MM.1S (cell line): ENCODE data around the gene ALAS2.

Source experiments
- DNase-seq: peaks from one replicate; pipeline ENCODE4 v3.0.0-alpha.2; 2015
- H2AFZ ChIP-seq: fragments of 300-600 bp; sonication (generic); 2 replicates; pipeline ENCODE4 v1.6.0; 2016; ENCODE audit warnings: antibody characterized with exemption, low read length
- H3F3A ChIP-seq: fragments of 300-600 bp; sonication (generic); 2 replicates; pipeline ENCODE4 v1.6.1; 2016; ENCODE audit warnings: mild to moderate bottlenecking, antibody characterized with exemption, low read length, moderate library complexity, mixed read lengths; ENCODE audit not compliant: insufficient read depth
- H3K27ac ChIP-seq: fragments of 300-600 bp; sonication (generic); 2 replicates; pipeline ENCODE4 v1.5.1; 2016; ENCODE audit warnings: mild to moderate bottlenecking, low read length
- H3K27me3 ChIP-seq: fragments of 300-600 bp; sonication (generic); replicated peaks from 2 replicates; pipeline ENCODE4 v1.6.0; 2016; ENCODE audit warnings: low read length; ENCODE audit not compliant: insufficient read depth
- H3K36me3 ChIP-seq: fragments of 300-600 bp; sonication (generic); replicated peaks from 2 replicates; pipeline ENCODE4 v1.6.1; 2016; ENCODE audit warnings: mild to moderate bottlenecking, low read length, mixed read lengths; ENCODE audit not compliant: insufficient read depth
- H3K4me1 ChIP-seq: fragments of 300-600 bp; sonication (generic); 2 replicates; pipeline ENCODE4 v1.6.1; 2016; ENCODE audit warnings: low read length, mixed read lengths
- H3K4me2 ChIP-seq: fragments of 300-600 bp; sonication (generic); 2 replicates; pipeline ENCODE4 v1.6.0; 2016; ENCODE audit warnings: low read depth, low read length
- H3K4me3 ChIP-seq: fragments of 300-600 bp; sonication (generic); 2 replicates; pipeline ENCODE4 v1.5.1; 2016; ENCODE audit warnings: low read length, mixed read lengths
- H3K79me2 ChIP-seq: fragments of 300-600 bp; sonication (generic); 2 replicates; pipeline ENCODE4 v1.6.1; 2016; ENCODE audit warnings: mixed run types, low read length, mixed read lengths
- H3K9ac ChIP-seq: fragments of 300-600 bp; sonication (generic); 2 replicates; pipeline ENCODE4 v1.6.1; 2016; ENCODE audit warnings: low read length, mixed read lengths
- H3K9me2 ChIP-seq: fragments of 300-600 bp; sonication (generic); replicated peaks from 2 replicates; pipeline ENCODE4 v1.6.1; 2016; ENCODE audit warnings: mild to moderate bottlenecking, low read length, mixed read lengths; ENCODE audit not compliant: insufficient read depth
- H3K9me3 ChIP-seq: fragments of 300-600 bp; sonication (generic); replicated peaks from 2 replicates; pipeline ENCODE4 v1.6.1; 2016; ENCODE audit warnings: mild to moderate bottlenecking, low read length, mixed read lengths; ENCODE audit not compliant: insufficient read depth
- H4K20me1 ChIP-seq: fragments of 300-600 bp; sonication (generic); 2 replicates; pipeline ENCODE4 v1.6.1; 2016; ENCODE audit warnings: mild to moderate bottlenecking, low read length, moderate library complexity, mixed read lengths; ENCODE audit not compliant: insufficient read depth
- CTCF ChIP-seq: fragments of 300-600 bp; sonication (generic); IDR thresholded peaks from 2 replicates; pipeline ENCODE4 v1.5.1; 2016; ENCODE audit warnings: antibody characterized with exemption, low read length, mixed read lengths
- EZH2 ChIP-seq: fragments of 300-600 bp; sonication (generic); optimal IDR thresholded peaks from 2 replicates; pipeline ENCODE3; 2017; ENCODE audit warnings: low read depth, mild to moderate bottlenecking, antibody characterized with exemption, low read length, mixed read lengths
- EZH2phosphoT487 ChIP-seq: fragments of 300-600 bp; sonication (generic); IDR thresholded peaks from 2 replicates; pipeline ENCODE4 v1.6.1; 2018; ENCODE audit warnings: antibody characterized with exemption, low read length

The ALAS2 gene

GRCh38 chrX:55028611-55029010 is 2.2 kb downstream of the ALAS2 start:
- DNase-seq = no peak
- H3K27ac ChIP-seq = no peak overlapping the region
- H3K4me3 ChIP-seq = no peak overlapping the region
- H3K9me3 ChIP-seq = no peaks in the 10 kb centered on the region
- H2AFZ ChIP-seq = no peak overlapping the region
- no peaks in the 10 kb centered on the region for H3K36me3 ChIP-seq
- H3K4me1 ChIP-seq = no peaks in the 10 kb centered on the region
- no peak overlapping the region for H3K9ac ChIP-seq
- no peaks in the 10 kb centered on the region for H3K79me2 ChIP-seq
- H3K4me2 ChIP-seq = no peak overlapping the region
- TF ChIP-seq CTCF = no peak
- TF ChIP-seq EZH2phosphoT487 = no peak
- no peak for TF ChIP-seq EZH2
- H3F3A ChIP-seq = no peaks in the 10 kb centered on the region
- H3K27me3 ChIP-seq = no peaks in the 10 kb centered on the region
- no peaks in the 10 kb centered on the region for H4K20me1 ChIP-seq
- no peaks in the 10 kb centered on the region for H3K9me2 ChIP-seq

- Histone ChIP-seq H3K9ac (no peak overlapping the region), H3K27me3 (no peaks in the 10 kb centered on the region), H3K36me3 (no peaks in the 10 kb centered on the region), H4K20me1 (no peaks in the 10 kb centered on the region), H3K9me2 (no peaks in the 10 kb centered on the region), H3K4me2 (no peak overlapping the region), H3K27ac (no peak overlapping the region), H3K4me3 (no peak overlapping the region), H3K79me2 (no peaks in the 10 kb centered on the region), H2AFZ (no peak overlapping the region), H3F3A (no peaks in the 10 kb centered on the region), H3K4me1 (no peaks in the 10 kb centered on the region), H3K9me3 (no peaks in the 10 kb centered on the region)
- TF ChIP-seq EZH2 (no peak), EZH2phosphoT487 (no peak), CTCF (no peak)
- no peak for DNase-seq
Observed at GRCh38 chrX:55028040-55028439, 2.7 kb downstream of the ALAS2 start.

DNA sequence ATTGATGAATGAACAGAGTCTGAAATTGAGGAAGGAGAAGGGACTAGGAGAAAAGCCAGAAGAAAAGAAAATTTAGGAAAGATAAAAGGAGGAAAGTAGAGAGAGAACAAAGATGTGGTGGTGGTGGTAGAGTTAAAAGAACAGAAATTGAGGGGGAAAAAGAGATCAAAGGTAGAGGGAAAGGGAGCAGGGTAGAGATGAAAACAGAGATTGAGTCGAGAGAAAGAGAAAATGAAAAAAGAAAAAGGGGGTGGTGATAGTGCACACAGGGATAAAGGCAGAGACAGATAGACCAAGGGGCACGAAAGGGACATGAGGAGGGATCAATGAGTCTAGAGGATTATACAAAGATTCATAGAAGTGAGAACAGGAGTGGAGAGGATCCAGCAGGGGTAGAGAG is 3.9 kb downstream of the ALAS2 start:
- Histone ChIP-seq H3K4me3 (no peak overlapping the region), H3K9me3 (no peaks in the 10 kb centered on the region), H3K9me2 (no peaks in the 10 kb centered on the region), H3F3A (no peaks in the 10 kb centered on the region), H4K20me1 (no peaks in the 10 kb centered on the region), H3K4me2 (no peak overlapping the region), H3K27me3 (no peaks in the 10 kb centered on the region), H2AFZ (no peak overlapping the region), H3K79me2 (no peaks in the 10 kb centered on the region), H3K27ac (no peak overlapping the region), H3K36me3 (no peaks in the 10 kb centered on the region), H3K9ac (no peak overlapping the region), H3K4me1 (no peaks in the 10 kb centered on the region)
- TF ChIP-seq EZH2 = no peak
- TF ChIP-seq EZH2phosphoT487 = no peak
- no peak for TF ChIP-seq CTCF
- no peak for DNase-seq

DNA sequence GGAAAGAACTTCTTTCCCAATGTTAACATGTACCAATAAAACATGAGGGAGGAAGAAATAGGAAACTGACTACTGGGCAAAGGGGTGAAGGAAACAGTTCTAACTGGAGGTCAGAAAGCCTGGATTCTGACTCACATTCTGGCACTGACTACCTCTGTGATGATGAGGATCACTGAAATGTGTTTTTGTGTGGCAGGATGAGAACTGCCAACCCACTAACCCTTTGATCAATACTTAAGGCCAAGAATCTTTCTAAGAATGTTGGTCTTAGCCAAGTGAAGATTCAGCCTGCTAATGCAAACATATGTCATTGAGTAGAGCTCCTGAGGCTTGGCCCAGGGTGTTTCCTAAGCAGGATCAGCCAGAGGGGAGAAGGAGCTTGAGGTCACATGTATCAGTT is 4.6 kb downstream of the ALAS2 start:
- no peak overlapping the region for H3K9ac ChIP-seq
- H3K36me3 ChIP-seq = no peaks in the 10 kb centered on the region
- no peak overlapping the region for H3K4me3 ChIP-seq
- H3K79me2 ChIP-seq = no peaks in the 10 kb centered on the region
- H3K4me2 ChIP-seq = no peak overlapping the region
- no peak overlapping the region for H2AFZ ChIP-seq
- H3K27me3 ChIP-seq = no peaks in the 10 kb centered on the region
- no peak for TF ChIP-seq CTCF
- no peak for TF ChIP-seq EZH2
- no peak for TF ChIP-seq EZH2phosphoT487
- H4K20me1 ChIP-seq = no peaks in the 10 kb centered on the region
- no peaks in the 10 kb centered on the region for H3K4me1 ChIP-seq
- H3F3A ChIP-seq = no peaks in the 10 kb centered on the region
- no peaks in the 10 kb centered on the region for H3K9me2 ChIP-seq
- H3K27ac ChIP-seq = no peak overlapping the region
- H3K9me3 ChIP-seq = no peaks in the 10 kb centered on the region
- DNase-seq = no peak
